Measurements from ENCODE around the gene HDAC1. TPM values are rescaled to one million over a fixed set of nuclear protein-coding genes. Genes with fewer than 3 reads are reported as not detected.

The HDAC1 gene
- polyA plus RNA-seq, 1 donor = 216 TPM

- no peak for DNase-seq
Measured at GRCh38 chr1:32321712-32322291, 29.9 kb downstream of the HDAC1 start.

- no peak for DNase-seq
Measured at GRCh38 chr1:32327204-32327603, 35.3 kb downstream of the HDAC1 start.

GRCh38 chr1:32329931-32330466 is 38.1 kb downstream of the HDAC1 start:
- no peak for DNase-seq

GRCh38 chr1:32330558-32331151 is 38.8 kb downstream of the HDAC1 start:
- no peak for DNase-seq

- no peak for DNase-seq
Measured at GRCh38 chr1:32331549-32331948, 39.7 kb downstream of the HDAC1 start.

GRCh38 chr1:32332290-32333079 is 40.6 kb downstream of the HDAC1 start:
- DNase-seq = no peak

GRCh38 chr1:32333251-32333963 is 41.5 kb downstream of the HDAC1 start:
- DNase-seq = no peak

GRCh38 chr1:32334274-32334861 is 42.5 kb downstream of the HDAC1 start:
- DNase-seq = no peak

GRCh38 chr1:32334864-32335534 is 43.1 kb downstream of the HDAC1 start:
- no peak for DNase-seq

- no peak for DNase-seq
Measured at GRCh38 chr1:32335535-32335789, 43.6 kb downstream of the HDAC1 start.

- DNase-seq = peak; percentile 87
Measured at GRCh38 chr1:32335790-32336590, 44.1 kb downstream of the HDAC1 start, which contains the start of gene MARCKSL1. Gene MARCKSL1, minus strand, starts transcription at chr1:32336233. Its CDS starts 200 bp downstream, at chr1:32336033.

- no peak for DNase-seq
Measured at GRCh38 chr1:32336591-32336932, 44.7 kb downstream of the HDAC1 start.

GRCh38 chr1:32336963-32337675 is 45.2 kb downstream of the HDAC1 start:
- DNase-seq = no peak

GRCh38 chr1:32337855-32338636 is 46.2 kb downstream of the HDAC1 start:
- no peak for DNase-seq

GRCh38 chr1:32338637-32339145 is 46.8 kb downstream of the HDAC1 start:
- no peak for DNase-seq

GRCh38 chr1:32339363-32339978 is 47.6 kb downstream of the HDAC1 start:
- no peak for DNase-seq

GRCh38 chr1:32341186-32341757 is 49.4 kb downstream of the HDAC1 start:
- no peak for DNase-seq

GRCh38 chr1:32341971-32342370 is 50.1 kb downstream of the HDAC1 start:
- DNase-seq = no peak
